Fibroblast of skin of abdomen (primary cell): ENCODE data around the gene MRPL2.
A peak's percentile ranks its signal among the peaks of the same experiment; 100 is the strongest.

Experiments
- DNase-seq: peaks from one replicate; pipeline ENCODE4 v3.0.0-alpha.2; 2013

Gene MRPL2

DNA sequence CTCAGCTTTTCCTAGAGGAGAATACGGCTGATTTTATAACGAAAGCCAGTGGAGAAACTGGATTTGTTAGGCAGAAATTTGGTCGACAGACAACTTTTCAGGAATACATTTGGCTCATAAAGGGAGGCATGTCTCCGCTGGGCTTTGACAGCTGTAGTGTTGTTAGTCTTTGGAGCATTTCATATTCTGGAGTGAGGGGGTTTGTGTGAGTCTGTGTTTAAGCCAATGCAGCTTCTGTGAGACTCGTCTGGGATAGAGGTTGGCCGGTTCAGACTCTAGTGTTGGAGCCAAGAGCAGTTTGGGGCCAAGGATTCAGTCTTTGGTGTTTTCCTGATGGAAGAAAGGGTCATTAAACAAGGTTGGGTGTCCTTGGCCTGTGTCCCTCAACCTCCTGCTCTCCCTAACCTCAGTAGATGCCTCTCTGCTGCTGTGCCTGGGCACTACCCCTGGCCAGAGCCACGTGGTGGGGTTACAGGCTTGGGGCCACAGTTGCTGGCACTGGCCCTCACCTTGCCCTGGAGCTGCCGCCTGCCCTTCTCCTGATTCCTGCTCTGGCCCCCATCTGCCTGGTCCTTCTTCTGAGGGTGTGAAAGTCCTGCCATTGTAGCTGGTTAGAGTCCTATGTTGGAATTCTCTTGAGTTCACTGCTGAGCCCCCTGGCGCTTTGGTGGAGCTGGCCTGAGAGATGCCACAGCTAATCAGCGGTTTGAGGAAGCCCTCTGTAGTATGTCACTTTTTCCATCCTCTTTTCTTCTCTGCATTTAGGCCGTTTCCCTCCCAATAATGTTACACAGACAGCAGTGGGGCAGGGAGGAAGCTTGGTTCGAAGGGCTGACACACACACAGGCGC, 23.8 kb upstream of the MRPL2 start:
- no peak for DNase-seq

DNA sequence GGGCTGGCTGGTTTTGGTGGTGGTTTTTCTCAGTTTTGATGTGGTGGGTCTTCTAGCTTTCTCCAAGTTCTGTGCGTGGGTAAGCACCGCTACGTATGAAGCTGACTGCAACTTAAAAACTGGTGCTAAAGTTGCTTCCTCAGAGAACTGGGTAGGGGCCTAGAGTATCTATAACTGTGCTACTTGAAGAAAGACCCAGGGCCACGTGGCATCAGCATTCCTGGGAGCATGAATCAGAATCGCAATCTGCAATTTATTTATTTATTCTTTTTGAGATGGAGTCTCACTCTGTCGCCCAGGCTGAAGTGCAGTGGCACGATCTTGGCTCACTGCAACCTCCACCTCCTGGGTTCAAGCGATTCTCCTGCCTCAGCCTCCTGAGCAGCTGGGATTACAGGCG, 22.7 kb upstream of the MRPL2 start:
- DNase-seq = peak; percentile 71

DNA sequence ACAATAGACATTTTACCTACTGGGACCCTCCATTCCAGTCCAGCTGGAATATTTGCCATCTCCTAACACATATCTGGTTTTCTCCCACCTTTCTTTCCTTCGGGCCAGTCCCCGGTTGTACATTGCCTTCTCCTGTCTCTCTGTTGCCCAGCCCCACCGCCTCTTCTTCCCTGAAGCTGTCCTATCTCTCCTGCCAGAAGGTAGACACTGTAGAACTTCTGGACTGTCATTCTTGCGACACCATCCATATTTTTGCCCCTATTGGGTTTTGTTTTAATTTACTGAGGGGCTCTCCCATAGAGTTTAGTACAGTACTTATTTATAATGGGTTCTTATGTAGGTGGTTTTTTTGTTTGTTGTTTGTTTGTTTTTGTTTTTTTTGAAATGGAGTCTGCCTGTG, 21.8 kb upstream of the MRPL2 start:
- DNase-seq = no peak

DNA sequence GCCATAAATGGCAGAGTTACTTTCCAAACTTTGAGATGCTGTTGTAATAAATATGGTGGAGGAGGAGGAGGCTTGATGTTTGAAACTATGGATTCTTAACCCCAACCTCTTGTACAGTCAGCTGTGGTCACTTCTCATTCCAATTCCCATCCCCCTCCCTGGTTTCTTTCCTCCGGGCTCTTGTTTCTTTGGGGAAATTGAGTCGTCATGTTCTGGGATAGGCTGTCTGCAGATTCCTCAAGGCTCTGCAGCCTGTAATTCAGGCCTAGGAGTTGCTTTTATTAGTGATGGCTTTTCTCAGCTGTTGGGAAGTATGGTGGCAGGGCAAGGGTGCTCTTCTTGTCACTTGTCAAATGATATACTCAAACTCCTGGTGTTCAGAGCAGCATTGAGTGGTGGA, 19.5 kb upstream of the MRPL2 start:
- DNase-seq = peak; percentile 95

DNA sequence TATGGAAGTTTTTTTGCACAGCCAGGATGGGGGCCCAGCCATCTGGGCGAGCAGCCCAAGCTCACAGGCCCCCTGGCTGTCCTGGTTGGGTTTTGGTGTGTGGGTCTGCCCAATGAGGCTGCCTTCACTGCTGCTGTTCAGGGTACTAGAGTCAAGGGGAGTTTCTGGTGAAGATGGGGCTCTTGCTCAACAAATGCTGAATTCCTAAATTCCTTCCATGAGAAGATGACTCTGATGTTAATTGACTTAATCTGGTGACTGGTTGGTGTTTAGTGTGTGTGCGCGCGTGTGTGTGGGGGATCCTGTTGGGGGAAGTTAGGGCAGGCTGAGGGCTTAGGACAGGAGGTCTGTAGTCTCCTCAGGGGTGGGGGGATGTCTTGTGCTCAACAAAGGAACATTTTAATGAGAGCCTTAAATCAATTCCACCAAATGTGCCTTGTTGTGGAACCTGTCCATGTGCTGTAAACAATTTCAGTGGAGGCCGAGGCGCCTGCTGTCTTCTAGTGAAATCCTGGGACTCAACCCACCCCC, 18.8 kb upstream of the MRPL2 start:
- DNase-seq = peak; percentile 89

DNA sequence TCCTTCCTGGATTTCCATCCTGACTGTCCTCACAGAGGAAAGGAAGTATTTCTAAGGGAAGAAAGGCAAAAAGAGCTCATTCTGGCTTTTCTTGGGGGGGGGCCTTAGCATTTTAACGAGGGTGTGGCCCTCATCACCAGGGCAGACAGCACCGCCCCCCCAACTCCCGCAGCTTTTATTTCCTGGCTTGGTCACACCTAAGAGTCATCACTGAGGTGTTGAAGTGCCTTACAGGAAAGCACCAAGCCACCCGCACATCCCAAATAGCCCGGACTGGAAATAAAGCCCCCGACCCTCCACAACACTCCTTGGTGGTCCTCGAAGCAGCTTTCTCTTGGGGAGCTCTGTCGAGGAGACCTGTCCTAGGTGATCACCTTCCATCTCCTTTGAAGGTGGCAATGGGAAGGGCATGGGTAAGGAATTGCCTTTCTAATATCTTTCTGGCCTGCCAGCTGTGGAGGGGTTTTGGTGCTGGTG, 18.1 kb upstream of the MRPL2 start:
- DNase-seq = no peak

DNA sequence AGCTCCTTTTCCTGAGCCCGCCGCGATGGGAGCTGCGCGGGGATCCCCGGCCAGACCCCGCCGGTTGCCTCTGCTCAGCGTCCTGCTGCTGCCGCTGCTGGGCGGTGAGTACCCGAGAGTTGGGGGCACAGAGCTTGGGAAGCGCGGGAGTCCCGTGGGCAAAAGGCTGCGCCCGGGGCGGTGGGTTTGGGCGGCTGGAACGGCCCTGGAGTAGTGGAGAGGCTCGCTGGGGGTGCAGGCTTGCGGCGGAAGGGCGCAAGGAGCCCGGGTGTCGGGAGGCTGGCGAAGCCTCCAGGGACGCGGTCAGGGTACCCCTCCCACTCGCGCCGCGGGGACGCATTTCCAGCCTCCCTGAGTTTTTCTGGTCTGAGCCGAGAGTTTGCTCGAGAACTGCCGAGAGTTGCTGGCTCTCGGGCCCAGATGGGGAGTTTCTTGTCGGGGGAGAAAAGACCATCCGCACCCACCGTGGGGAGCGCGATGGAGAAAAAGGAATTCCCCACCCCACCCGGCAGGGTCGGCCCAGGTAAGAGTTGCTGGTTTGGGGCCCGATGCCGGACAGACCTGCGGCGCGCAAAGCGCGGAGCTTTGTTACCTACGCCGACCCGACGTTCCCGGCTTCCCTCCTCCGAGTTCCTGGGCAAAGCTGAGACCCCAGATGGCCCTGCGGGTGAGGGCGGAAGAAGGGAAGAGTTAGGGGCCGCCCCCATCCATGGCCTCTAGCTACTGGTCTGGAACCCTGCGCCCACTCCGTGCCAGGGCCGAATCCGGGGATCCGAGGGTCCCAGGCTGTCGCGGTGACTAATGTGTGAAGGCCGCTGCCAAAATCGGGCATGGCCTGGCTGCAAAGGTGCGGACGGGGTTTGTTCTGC, 17.5 kb upstream of the MRPL2 start:
- DNase-seq = peak; percentile 57

DNA sequence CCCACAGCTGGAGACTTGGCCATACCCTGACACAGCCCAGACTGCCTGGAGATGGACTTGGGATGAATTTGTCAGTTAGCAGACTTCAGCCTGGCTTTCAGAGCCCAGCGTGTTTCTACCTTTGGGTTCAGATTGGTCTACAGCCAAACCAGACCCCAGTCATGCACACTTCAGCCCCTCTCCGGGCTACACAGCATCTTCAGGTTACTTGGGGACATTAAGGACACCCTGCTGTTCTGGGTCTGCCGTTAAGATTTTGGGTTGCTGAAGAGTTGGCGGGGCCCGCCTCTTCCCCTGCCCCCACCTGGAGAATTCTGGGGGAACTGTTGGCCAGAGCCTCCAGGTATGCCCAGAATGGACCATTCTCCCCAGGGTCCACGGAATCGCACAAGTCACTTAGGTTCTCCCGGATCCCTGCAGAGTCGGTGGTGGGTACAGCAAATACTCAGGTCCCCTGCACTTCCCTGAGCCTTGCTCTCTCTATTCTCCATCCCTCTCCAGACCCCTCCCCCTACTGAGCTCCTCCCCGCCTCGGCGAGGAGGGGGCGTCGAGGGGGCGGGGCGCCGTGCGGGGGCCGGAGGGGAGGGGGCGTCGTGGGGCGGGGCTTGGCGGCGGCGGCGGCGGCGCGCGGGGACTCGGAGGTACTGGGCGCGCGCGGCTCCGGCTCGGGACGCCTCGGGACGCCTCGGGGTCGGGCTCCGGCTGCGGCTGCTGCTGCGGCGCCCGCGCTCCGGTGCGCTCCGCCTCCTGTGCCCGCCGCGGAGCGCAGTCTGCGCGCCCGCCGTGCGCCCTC, 16.6 kb upstream of the MRPL2 start, which contains the start of gene PTK7:
PTK7 (plus strand) TSS at position 645 of the 794 bp plus-strand sequence. CDS start 175 bp downstream, outside the sequence.
- peak; percentile 85 for DNase-seq

DNA sequence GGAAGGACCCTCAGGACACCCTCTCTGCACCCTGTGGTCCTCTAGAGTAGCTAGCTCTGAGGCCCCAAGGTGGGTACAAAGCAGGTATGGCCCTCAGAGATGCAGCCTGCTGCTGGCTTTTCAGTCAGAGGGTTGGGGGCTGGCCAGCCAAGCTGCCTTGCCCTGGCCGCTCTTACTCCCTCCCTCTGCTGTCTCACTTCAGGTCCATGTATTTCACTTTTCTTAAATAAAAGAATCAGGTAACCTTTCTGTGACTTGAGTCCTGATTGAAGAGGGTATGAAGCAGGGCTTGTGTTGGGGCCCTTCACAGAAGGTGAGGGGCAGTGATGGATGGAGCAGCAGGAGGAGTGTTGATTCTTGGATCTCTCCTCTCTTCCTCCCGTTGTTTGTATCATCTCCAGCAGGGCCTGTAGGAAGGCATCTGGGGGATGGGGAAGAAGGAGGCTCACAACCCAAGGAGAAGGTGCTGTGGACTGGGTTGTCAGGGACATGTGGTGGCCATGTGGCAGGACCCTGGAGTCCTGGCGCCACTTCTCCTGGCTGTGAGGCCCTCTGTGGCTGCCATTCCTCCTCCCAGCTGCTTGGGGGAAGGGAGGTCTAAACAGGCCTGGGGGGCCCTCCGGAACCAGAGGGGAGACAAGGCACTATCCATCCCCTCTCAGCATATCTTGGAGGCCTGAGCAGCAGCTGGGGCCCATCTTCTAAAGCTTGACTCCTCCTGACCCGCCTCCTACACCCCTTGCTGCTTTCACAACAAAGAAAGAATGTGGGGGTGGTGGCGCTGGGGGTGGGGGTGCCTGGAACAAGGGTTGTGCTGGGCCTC, 15.8 kb upstream of the MRPL2 start:
- DNase-seq = peak; percentile 92

DNA sequence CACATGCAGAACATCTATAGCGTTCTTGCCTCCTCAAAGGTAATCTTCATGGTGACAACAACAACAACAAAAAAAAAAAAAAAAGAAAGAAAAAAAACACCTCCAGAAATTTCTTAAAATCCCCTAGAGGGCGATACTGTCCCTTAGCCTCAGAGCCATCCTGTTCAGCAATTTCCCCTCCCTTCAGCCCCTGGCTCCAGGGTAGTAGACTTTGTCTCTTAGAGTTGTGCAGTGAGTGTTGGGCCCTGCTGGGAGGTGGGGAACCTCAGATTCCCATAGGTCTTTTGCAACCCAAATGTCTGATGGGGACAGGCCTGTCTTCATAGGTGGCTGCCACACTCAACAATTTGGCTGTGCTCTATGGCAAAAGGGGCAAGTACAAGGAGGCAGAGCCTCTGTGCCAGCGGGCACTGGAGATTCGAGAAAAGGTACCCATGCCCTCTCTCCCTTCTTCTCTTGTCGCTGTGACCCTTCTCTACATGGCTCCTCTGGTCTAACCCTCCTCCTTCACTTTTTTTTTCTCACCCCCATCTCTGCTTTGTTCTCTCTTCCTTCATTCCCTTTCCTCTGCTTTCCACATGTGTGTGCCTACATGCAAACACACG, 10.9 kb upstream of the MRPL2 start:
- peak; percentile 77 for DNase-seq

DNA sequence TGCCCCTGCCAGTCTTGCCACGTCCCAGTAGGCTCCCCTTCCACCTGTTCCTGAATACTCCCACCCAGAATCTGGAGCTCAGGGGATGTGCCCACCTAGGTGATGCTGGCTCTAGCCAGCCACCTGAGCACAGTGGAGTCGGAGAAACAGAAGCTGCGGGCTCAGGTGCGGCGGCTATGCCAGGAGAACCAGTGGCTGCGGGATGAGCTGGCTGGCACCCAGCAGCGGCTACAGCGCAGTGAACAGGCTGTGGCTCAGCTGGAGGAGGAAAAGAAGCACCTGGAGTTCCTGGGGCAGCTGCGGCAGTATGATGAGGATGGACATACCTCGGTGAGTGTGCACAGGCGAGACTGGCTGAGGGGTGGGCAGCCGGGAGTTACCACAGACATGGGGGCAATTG, 3.6 kb upstream of the MRPL2 start:
- no peak for DNase-seq

DNA sequence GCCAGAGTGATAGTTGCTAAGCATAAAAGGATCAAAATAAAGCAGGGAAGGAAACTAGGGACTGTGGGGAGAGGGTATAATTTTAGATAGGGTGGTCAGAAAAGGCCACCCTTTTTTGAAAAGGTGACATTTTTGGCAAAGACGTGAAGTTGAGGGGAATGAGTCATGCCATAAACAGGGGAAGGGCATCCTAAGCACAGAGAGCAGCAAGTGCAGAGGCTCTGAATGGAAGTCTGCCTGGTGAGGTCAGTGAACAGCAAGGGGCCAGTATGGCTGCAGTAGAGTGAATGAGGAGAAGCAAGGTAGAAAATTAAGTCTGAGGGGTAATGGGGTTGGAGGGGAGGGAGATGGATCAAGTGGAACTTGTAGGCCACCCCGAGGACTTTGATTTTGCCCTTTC, 2.6 kb upstream of the MRPL2 start:
- DNase-seq = no peak

DNA sequence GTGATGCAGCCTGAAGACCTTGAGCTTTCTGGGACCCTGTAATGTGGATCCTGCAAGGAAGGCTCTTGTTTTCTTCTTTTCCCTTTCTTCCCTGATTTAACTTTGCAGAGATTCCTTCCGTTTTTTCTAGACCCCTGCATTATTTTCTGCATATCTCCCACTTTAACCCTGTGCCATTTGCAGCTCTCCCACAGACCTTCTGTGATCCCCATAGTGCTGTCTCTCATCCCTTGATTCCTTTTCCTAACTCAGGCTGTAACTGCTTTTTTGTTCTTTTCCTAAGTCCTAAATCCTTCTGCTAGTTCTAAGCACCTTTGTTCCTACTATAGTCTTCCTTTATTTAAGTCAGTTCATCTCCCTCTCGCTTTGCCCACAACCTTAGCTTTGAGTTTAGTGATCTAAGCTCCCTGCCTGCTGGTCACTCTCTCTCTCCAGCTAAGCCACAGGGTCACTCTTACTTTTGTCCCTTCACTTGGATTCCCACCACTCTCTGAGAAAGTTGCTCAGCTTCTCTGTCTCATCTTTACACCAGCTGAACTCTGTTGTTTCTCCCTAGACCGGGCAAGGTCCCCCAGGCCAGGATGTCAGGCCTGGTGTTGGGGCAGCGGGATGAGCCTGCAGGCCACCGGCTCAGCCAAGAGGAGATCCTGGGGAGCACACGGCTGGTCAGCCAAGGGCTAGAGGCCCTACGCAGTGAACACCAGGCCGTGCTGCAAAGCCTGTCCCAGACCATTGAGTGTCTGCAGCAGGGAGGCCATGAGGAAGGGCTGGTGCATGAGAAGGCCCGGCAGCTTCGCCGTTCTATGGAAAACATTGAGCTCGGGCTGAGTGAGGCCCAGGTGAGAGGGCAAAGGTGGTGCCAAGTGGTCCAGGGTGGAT, 1.8 kb upstream of the MRPL2 start:
- DNase-seq = no peak

DNA sequence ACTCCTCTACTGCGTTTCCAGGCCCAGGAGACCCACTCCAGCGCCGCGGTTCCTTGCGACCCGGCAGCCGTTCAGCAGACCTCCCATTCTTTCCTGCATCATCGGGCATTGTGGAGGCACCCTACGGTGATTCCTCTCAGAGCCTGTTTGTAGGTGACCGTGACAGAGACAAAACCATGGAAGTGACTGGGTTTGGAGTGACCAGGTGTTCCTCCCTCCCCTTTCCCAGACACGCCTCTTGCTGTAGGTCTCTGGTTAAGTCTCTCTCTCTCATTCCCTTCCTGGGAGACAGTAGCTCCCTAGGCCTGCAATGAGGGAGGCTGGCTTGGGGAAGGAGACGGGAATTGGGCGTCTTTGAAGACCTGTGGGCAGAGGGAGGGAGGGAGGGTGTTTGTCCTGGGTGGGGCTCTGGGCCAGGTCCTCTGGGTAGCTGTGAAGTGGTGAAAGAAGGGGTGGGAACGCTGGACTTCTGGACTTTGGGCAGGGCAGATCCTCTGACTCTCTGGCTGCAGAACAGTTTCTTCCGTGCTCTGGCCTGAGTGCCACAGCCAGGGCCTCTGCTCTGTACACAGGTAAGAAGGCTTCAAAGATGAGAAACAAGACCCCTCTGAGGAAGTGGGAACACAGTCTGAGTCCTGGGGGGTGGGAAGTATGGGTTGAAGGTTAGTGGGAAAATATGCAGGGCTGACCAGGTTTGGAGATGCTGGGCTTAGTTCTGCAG, 960 bp upstream of the MRPL2 start:
- DNase-seq = no peak

DNA sequence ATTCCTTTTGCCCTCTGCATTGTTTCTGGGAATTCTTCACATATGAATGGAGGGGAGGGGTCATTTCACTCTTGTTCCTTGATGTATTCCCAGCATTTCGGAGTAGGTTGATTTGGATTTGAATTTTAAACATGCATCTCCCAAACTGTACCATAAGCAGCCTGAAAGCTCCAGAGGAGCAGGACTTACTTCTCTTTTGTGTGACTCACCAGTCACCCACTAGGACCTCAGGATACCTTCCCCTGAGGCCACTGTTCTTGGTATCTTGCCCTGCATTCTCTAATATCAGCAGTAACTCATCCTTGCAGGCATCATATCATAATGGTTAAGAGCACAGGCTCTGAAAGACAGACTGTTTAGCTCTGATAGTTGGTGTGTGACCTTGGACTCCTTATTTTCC, 703 bp downstream of the MRPL2 start:
- DNase-seq = no peak

DNA sequence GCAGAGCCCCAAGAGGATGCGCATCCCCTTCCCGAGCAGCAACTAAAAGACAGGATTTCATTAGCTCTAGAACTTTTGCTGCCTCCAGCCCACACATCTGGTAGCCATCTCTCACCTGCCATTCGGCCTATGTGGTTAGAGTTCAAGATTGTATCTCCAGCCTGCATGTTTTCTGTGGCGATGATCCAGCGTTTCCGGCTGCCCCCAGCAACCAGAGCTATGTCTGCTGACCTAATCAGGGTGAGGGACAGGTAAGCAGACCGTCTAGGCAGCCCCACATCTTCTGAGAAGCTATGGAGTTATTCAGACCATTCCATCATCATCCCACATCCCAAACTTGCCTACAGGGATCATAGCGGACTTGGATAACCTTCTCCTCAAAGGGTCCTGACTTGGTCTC, 3.3 kb downstream of the MRPL2 start:
- DNase-seq = no peak

DNA sequence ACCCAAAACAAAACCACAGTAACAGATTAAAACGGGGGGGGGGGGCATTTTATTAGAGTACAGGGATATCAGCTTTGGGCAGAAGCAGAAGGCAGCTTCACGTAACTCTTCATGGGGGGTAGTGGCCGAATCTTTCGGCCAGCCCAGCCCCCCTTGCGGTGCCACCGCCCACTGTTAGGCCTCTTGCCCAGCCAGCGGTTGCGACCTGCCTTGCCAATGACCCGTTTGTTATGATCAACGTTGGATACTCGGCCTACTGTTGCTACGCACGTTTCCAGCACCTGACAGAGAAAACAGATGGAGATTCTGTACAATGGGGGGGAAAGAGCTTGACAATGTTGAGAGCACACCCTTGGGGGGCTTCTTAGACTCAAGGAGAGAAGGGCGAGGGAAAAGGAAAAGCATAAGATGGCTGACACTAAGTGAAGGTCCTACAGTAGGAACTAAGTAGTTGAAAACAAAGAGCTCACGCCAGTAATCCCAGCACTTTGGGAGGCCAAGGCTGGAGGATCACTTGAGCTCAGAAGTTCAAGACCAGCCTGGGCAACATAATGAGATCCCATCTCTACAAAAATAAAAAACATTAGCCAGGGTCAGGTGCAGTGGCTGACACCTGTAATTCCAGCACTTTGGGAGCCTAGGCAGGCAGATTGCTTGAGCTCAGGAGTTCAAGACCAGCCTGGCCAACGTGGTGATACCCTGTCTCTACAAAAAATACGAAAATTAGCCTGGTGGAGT, 4.9 kb downstream of the MRPL2 start:
- DNase-seq = no peak

DNA sequence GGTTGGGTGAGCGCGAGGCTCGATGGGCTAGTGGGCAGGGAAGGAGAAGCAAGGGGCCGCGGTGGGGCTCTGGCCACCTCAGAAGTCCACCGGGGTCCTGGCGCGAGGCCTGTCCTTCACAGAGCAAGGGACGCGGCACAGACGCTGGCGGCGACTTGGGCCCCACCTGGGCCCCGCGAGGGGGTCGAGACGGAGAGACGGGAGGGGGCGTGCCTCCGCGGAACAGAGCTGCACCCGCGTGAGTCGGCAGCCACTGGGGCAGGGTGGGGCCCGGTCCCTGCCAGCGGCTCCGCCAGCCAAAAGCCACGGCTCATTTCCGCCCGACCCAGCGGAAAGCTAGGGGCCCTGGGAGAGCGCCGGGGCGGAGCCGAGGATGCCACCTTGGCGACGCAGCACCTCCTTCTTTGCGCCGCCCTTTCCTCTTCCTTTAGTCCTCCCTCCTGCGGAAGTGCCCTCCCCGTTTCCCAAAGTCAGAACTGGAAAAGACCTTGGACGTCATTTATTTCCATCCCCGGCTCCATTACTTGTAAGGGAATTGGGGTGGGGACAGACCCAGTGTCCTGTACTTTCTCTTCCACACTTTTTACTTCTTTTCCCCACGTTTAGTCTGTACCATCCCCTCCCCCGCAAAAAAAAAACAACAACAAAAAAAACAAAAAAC, 5.6 kb downstream of the MRPL2 start, which contains the start of gene CUL7:
CUL7 (minus strand) TSS at position 307 of the 661 bp plus-strand sequence. CDS start 1,063 bp downstream, outside the sequence.
- peak; percentile 96 for DNase-seq
